ENCODE data around the gene DUSP15.
"Not testable (repeated sequence)": the region's sequence is repeated elsewhere in the genome, so short reads cannot be mapped to it uniquely, and the experiment has no call there.

DUSP15 gene

DNA sequence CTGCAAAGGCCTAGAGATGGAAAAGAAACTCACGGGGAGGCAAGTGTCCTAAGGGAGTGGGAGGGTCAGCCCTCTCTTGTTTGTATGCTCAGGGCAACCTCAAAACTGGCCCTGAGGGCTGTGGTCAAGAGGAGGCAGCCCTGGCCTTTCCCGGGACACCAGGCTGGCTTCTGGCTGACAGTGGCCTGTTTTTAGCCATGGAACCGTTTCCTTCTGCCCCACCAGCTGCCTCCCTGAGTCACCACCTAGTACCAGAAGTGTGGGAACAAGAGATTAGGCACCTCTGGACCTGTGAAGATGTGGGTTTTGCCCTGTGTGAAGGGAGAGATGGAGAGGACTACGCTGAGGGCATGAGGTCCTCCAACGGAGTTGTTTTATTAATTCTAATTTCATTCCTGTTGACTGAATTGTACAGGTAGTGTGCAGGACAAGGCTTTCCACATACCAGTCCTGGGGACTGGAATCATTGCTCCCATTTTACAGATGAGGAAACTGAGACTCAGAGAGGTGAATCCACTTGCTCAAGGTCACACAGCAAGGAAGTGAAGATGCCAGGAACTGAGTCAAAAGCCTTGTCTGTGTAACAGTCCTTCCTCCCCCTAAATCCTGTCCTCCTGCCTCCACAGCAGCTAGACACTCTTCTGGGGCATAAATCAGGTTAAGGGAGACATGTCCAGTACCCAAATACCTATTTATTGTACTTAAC lies 30.4 kb downstream of the DUSP15 start:
- no peak for DNase-seq (ENCODE audit: low read depth in 2 of 2)

DNA sequence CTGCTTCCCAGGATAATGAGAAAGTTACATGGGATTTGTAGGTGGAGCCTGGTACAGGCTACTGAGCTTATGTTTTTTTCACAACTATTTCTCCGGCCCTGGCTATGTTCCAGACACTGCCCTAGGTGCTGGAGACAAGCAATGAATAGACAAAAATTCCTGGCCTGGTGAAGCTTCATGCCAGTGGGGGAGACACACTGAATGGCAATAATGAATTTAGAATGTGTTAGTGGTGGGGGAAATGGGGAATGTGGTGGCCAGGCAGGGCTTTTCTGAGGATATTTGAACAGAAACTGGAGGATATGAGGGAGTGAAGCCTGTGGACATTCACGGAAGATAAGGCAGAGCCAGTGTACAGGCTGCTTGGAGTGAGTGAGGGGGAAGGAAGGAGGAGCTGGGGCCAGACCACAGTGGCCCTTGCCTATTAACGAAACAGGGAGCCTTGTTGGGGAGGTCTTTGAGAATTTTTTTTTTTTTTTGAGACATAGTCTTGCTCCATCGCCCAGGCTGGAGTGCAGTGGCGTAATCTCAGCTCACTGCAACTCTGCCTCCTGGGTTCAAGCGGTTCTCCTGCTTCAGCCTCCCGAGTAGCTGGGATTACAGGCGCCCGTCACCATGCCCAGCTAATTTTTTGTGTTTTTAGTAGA lies 31.6 kb downstream of the DUSP15 start:
- DNase-seq (ENCODE audit: low read depth in 2 of 2) = no peak

DNA sequence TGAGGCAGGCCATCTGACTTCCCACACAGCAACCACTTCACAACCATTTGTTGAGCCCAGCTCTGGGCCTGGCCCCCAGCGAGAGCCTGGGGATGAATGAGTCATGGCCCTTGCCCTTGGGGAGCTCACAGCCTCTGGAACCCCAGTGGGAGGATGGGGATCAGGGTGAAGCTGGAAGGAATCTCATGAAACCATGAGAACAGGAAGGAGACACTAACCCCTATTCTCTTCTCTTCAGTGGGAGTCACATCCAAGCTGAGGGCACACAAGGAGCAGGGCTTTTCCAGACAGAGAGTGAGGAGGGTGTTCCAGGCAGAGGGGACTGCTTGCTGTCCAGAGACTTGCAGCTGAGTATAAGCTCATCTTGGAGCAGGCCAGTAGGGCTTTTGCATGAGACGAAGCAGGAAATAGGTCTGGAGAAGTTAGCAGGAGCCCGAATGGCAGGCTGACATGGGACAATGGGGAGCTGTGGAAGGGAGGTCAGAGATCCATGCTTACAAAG lies 32.4 kb downstream of the DUSP15 start:
- no peak for DNase-seq (ENCODE audit: low read depth in 2 of 2)

DNA sequence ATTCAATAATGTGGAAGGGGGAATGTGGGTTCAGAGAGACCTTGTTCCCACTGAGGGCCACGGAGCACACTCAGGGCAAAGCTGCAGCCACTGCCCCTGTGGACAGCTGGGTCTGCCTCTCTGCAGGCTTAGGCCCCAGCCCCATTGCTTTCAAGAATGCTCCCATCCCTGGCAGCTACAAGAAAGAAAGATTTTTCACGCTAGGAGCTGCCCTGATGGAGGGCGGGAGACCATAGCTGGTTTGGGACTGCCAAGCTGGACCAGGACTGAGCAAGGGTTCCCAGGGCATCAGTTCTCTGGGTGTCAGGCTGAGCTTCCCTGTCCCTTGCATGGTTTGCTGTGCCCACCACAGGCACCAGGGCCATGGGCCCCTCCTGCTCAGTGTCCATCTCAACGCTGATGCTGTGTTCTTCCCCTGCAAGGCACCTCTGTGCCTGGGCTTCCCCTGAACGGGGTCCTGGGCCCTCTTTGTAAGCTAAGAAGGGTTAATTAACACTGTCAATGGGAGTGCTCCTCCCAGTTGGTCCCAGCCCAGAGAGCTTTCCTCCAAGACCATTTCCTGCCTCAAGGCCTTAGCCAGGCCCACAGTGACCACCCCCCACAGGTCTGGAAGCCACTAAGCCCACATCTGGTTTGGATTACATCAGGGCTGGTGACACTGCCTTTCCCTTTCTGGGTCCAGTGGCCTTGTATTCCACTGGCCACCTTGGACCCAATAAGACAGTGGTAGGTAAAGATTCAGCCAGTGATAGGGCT lies 33.3 kb downstream of the DUSP15 start:
- no peak for DNase-seq (ENCODE audit: low read depth in 2 of 2)

DNA sequence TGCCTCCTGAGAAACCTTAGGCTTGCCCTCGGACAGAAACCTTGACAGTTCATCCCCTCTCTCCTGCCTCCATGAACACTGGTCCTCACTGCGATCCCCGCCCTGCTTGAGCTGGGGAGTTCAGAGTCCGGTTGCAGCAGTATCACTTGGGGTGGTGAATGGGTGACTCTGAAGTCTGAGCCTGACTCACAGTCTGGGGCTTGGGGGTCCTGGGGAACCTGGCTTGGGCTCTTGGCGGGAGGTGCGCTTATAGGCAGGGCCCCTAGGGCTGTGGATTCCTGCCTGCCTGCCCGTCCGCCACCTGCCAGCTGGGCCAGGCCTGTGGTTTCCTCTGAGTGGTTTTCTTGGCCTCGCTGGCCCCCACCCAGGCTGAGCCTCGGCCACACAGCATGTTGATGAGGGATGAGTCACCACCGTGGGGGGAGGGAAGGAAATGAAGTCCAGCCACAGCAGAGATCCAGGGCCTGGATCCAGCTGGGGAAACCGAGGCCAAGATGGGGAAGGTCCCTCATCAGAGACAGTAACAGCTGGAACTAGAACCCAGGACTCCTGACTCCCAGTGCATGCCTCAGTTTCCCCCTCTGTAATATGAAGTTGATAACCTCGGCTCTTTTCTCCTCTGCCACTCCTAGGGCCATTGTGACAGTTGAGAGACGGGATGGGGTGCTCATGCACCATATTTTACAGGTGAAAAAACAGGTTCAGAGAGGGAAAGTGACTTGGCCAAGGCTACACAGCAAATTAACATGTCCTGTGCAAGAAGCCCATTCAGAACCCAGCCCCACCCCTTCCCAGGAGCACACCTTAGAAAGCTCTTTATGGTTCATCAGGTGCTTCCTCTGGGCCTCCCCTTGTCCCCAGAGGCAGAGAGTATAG lies 34.1 kb downstream of the DUSP15 start:
- peak; percentile 33 to 42 for DNase-seq (ENCODE audit: low read depth in 2 of 2)

DNA sequence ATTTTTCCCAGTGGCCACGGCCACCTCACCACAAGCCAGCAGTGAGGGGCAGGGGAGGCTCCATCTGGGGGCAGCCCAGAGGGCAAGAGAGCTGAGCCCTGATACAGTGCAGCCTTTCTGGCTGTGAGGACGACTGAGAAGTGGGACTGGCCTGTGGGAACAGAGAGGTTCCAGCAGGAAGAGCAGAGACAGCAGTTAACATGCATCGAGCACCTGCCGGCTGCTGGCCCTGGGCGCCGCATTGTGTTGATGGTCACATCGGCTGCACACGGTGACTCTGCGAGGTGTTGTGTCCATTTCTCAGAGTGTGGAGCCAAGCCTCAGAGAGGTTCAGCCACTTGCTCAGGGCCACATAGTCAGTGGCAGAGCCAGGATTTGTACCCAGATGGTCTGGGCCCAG lies 34.8 kb downstream of the DUSP15 start:
- DNase-seq (ENCODE audit: low read depth in 2 of 2) = no peak

DNA sequence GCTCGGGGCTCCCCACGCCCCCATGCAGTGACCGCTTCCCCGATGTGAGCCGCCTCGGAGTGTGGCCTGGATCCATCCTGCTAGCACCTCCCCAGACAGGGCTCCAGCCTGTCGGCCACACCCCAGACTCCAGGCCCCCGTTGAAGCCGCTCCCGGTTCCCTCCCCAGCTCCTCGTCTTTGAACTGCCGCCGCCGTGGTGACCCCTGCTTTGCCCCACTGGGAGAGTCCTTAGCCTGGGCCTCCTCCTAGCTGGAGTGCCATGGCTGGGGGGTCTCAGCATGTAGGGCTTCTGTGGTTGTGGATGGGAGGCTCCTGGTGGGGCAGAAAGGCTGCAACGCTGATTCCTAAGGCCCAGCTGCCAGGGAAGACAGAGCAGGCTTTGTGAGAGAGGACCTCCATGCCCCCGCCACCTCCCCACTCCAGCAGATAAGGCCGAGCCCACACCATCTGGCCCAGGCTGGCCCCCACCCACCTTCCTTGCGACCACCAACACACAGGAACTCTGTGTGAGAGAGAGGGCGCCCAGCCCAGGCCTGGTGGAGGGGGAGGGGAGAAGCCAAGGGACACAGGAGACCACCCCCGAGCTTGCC lies 36.3 kb downstream of the DUSP15 start:
- no peak for DNase-seq (ENCODE audit: low read depth in 2 of 2)

DNA sequence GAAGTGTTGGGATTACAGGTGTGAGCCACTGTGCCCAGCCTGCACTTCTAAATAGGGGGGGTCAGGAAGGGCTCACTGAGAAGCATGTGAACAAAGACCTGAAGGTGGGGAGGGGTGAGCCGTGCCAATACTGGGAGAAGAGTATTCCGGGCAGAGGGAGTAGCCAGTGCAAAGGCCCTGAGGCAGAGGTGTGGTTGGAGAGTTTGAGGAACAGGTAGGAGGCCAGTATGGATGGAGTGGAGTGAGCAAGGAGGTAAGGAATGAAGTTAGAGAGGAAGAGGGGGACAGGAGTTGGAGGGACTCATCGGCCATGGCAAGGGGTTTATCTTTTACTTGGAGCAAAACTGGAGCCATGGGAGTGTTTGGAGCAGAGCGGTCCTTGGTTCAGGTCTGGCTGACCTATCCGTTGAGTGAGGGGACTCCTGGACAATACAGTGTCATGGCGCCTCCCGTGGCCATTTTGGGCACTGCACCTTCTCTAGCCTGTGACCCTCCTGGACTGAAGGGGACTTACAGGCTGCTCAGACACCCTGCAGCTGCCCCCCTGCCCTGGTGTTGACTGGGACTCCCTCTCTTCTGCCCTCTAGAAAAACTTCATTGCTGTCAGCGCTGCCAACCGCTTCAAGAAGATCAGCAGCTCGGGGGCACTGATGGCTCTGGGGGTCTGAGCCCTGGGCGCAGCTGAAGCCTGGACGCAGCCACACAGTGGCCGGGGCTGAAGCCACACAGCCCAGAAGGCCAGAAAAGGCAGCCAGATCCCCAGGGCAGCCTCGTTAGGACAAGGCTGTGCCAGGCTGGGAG lies 37.0 kb downstream of the DUSP15 start:
- no peak for DNase-seq (ENCODE audit: low read depth in 2 of 2)

DNA sequence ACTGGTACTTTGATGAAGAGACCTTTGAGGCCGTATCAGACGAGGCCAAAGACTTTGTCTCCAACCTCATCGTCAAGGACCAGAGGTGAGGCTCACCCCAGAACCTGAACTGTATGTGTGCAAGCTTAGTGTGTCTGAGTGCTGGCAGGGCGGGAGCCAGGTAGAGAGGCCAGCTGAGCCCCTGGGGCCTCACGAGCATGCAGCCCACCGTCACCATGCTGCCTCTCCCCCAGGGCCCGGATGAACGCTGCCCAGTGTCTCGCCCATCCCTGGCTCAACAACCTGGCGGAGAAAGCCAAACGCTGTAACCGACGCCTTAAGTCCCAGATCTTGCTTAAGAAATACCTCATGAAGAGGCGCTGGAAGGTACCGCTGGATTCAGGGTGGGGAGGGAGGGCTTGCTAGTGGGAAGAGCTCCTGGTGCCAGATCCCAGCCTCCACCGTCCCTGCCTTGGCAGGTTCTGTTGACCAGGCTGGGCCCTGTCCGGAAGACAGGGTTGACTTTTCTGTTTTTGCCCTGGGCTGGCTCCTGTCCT lies 38.5 kb downstream of the DUSP15 start:
- DNase-seq (ENCODE audit: low read depth in 2 of 2) = no peak

DNA sequence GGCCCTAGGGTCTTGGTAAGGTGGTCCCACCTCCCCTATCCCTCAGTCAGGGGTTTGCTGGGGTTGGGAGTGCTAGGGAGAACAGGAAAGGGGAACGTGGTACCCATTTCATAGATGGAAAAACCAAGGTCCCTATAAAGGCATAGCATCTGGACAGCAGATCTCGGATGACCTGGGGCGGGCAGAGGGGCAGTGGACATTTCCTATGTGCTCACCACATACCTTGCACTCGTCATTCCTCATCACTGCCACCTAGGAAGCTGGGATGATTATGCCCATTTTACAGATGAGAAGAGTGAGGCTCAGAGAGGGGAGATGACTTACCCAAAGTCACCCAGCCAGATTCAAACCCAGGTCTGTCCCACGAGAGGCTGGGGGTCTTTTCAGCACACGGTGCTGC lies 39.1 kb downstream of the DUSP15 start:
- no peak for DNase-seq (ENCODE audit: low read depth in 2 of 2)

DNA sequence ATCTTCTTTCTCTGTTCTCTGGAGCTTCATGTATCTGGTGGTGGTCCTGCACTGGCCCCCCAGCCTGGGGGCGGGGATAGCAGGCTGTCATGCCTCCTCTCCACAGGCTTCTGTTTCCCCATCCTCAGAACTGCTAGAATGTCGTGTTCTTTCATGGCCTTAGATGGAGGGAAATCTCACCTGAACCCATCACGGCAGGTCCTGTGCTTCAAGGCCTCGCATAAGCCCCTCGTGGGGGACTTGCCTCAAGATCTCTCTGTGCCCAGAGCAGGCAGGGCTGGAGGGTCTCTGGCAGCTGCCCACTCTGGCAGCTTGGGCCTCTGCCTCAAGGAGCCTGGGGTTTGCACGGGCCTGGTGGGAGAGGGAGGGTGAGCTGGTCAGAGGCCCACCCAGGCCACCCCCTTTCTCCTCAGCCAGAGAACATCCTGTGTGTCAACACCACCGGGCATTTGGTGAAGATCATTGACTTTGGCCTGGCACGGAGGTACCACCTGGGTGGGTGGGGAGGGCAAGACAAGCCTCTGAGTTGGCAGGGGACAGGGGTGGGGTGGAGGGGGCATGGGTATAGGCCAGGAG lies 39.8 kb downstream of the DUSP15 start:
- DNase-seq (ENCODE audit: low read depth in 2 of 2) = no peak

DNA sequence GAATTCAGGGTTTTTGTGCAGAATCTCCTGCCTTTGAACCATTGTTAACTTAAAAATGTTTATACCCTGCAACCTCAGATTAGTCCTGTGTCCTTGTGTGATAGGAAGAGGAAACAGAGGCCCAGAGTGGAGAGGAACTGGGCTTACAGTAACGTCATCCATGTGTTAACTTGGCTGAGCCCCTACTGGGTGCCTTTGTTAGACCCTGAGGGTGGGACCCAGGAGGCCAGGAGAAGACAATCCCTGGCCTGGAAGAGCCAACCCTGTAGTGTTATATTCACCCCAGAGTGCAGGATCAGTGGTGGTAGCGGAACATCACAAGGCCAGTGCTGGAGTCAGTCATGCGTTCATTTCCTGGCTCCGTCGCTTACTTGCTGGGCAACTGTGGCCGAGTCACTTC lies 40.6 kb downstream of the DUSP15 start:
- DNase-seq (ENCODE audit: low read depth in 2 of 2) = no peak

DNA sequence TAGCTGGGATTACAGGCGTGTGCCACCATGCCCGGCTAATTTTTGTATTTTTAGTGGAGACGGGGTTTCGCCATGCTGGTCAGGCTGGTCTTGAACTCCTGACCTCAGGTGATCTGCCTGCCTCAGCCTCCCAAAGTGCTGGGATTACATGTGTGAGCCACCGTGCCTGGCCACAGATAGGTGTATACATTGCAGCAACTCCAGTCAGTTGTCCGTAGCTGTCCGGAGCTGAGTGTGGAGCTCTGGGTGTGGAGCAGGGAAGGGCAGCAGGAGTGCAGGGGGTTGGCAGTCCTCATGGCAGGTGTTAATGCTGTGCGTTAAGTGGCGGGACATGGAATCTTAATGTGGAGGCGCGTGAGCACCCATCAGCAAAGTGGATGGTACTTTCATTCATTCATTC lies 42.3 kb downstream of the DUSP15 start:
- not testable (repeated sequence) for DNase-seq (ENCODE audit: low read depth in 2 of 2)

DNA sequence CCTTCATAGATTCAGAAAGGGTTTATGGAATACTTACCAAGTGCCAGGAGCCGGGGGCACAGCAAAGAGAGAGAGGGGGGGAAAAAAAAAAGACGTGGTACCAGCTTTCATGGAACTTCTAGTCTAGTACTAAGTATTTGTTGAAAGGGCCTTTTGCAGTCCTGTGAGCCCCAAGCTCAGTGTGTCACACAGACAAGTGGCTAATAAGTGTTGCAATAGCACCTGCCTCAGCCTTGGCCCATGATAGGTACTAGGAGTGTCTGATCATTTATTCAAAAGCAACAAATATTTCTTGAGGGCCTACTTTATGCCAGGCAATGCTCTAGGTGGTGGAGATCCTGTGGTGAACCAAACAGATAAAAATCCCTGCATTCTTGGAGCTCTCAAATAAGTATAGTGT lies 43.3 kb downstream of the DUSP15 start:
- no peak for DNase-seq (ENCODE audit: low read depth in 2 of 2)

DNA sequence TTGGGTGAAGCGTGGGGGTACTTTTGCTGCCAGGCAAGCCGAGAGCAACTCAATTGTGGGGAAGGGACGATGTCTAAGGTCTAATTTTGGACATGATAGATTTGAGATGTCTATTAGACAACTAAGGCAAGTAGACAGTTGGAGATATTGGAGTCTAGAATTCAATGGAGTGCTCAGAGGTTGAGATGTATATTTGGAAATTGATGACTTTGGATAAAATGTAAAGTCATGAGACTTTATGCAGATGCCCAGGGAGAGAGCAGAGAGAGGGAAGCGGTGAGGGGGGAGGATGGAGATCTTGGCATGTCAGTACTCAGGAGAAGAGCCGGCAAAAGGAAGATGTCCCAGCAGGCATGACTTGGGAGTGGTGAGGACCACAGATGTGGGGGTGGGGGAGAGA lies 44.3 kb downstream of the DUSP15 start:
- DNase-seq (ENCODE audit: low read depth in 2 of 2) = no peak

DNA sequence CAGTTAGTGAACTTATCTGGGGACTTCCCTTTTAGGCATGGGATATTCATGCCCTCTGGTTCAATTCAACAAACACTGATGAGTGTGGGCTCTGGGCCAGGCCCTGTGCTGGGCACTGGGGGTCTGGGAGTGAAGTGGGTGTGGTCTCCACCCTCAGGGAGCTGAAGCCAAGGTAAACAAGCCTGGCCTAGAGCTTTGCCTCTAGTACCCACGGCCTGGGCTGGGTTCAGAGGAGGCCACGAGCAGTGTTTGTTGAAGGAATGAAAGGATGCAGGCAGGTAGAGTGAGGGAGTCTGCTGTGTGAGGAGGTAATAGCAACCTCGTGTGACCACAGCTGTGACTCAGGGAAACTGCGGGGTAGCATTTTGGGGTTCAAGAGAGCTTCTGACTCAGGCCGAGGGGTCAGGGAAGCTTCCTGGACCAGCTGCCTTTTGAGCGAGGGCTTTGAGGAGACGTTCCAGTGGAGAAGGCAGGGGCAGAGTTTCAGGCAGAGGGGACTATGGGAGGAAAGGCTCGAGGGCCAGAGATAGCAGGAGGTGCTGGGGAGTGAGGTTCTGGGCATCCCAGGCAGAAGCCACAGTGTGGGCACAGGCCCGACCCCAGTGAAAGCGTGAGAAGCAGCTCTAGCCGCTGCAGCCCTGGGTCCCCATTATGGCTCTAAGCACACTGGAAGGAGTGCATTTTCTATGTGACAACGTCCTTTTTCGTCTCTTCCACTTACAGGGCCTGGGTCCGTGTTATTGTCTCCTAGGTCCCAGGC lies 45.6 kb downstream of the DUSP15 start:
- no peak for DNase-seq (ENCODE audit: low read depth in 2 of 2)

DNA sequence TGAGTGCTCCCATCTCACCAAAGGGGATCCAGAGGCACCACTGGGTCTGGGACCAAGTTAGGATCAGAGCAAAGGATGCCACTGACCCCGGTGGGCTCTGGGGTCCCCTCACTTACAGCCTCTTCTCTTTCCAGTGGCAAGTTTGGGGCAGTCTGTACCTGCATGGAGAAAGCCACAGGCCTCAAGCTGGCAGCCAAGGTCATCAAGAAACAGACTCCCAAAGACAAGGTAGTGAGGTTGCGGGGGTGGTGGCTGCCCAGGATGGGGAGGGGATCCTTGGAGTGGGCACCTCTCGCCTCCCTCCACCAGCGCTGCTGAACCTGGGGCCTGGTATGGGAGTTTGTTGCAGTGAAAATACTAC lies 46.2 kb downstream of the DUSP15 start:
- no peak for DNase-seq (ENCODE audit: low read depth in 2 of 2)

DNA sequence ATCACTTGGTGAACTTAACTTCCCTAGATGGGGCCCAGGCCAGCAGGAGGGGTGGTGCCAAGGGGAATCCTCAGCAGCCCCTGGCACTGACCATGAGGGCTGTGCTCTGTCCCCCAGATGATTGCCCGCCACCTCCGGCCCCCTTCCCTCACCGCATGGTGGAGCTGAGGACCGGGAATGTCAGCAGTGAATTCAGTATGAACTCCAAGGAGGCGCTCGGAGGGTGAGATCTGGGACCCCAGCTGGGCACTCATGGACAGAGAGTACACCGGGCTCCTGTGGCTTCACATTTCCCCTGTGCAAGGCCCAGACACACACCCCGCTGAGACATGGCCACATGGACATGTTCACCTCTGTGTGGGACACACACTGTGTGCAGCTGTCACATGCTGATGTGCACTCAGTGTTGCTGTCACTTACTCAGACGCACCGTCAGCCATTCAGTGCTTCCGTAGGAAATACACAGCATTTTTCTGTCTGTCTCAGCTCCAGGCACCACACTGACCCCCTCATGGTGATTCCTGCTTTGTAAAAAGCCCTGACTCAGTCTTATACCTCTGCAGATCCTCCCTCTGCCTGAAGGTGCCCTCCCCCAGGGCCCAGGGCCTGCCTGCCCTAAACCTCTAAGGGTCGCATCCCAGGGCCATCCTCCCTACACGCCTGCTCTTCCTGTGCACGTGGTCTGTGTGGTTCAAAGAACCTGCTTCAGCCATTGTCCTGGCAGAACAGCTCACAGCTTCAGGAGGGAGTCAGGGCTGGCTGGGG lies 46.8 kb downstream of the DUSP15 start:
- DNase-seq (ENCODE audit: low read depth in 2 of 2) = no peak
